Measurements from ENCODE around the gene TEKT3.

TEKT3 gene

DNA sequence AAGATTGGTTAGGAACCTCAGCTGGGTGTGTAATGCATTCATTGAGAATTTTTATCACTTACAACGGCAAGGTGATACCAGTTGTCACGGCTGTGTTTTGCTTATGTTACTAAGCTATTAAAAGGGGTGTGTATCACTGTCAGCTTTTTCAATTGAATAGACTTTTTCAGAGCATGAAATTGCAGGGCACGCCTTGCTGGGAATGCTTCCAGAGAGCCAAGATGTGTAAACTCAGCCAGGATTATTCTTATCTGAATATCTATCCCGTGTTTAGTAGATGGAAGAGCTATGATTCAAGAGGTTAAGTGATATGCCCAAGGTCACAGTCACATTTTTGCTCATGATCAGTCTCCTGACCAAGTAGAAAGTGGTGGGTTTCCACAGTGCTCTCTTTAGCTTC lies 6.6 kb upstream of the TEKT3 start:
- DNase-seq: no peak

DNA sequence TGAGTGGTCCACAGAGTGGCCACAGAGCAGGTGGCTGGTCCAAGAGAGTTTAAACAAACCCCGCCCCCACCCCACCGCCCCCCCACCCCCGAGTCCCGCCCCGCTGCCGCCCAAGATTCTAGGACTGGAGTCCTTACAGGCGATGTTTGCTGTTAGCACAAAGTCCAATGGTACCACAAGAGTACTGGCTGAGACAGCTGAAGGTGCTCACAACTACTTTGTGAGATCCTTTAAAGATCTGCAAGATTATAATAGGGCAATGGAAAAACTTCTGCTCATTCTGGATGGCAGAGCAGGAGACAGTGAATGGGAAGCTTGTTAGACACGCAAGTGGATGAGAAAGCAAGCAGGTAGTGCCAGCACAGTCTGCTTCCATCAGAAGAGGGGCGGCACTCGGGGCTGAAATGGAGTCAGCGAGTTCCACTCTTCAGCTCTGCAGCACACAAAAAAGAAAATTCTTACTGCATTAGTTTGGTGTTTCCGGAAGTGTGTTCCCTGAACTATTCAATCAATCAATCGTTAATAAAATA lies 4.7 kb upstream of the TEKT3 start:
- DNase-seq: no peak

DNA sequence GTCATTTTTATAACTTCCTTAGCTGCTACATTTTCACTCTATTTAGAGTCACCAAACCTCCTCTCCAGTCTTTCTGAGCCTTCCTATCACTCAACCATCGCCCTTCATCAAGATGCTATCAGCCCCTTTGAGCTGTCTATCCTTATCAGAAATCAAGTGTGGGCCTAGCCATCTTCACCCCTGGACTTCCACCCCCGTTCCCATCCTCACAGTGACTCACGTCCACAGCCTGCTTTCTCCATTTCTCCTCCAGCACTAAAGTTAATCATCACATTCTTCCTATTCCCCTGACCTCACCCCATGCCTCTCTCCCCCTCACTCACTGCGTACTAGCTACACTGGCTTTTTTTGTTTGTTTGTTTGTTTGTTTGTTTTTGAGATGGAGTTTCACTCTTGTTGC lies 2.4 kb upstream of the TEKT3 start:
- no peak for DNase-seq

DNA sequence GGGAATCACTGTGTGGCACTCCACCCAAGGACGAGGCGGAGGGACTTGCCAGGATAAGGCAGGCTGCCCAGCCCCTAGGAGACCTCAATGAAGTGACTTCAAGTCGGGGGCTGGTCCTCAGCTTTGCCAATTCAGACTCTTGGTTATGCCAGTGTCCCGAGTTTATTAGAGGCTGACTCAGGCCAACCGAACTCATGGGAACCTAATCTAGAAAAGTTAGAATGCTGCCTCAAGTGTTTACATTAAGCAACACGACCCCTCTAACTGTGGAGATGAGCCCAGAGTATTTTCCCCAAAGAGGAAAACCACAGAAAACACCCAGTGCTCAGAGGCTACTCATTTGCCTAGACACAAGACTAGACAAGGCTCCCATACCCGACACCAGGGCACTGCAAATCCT lies 1.1 kb upstream of the TEKT3 start:
- DNase-seq: no peak

DNA sequence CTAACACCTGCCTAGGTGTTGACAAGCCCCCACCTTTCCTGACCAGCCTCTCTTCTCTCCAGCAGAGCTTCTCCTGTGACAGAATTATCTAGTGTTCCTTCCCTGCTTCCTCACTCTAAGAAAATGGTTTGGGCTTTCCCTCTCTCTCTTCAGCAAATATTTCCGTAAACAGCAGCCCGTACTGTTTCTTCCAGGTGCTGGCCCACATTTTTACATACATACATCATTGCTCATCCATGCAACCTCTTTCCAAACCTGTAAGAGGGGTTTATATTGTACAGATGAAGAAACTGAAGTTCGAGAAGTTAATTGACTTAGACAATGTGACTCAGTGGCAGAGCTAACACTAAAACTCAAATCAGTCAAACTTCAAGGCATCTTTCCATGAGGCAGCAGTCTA lies 569 bp upstream of the TEKT3 start:
- no peak for DNase-seq

DNA sequence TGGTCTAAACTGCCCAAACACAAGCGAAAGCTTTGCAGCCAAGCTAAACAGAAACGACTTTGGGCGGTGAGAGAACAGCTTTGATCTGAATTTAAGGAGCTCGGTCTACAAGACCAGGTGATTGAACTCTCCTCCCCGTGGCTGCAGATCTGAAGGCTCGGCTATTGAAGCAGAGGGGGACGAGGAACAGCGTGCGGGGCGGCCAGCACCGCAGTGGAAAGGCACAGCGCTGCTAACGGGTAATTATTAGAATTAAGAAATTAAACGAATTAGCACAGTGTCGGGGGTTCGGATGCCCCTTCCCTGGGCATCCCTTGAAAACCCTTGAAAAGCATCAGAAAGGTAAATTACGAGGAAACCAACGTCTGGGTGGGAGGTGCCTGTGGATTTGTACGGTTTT lies 431 bp downstream of the TEKT3 start:
- no peak for DNase-seq

DNA sequence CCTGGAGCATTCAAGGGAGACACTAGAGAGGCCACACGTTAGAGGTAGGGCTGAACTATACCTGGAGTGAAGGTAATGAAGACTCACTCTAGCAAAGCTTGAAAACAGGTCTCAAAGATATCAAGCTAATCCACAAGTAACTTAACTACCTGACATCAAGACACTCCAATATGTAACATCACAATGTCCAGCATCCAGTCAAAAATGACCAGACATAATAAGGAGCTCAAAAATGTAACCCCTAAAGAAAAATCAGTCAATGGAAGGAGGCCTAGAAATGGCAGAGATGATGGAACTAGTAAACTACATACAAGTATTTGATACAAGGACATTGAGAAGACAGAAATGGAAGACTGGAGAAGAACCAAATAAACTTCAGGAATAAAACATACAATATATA lies 6.0 kb downstream of the TEKT3 start:
- DNase-seq: no peak

DNA sequence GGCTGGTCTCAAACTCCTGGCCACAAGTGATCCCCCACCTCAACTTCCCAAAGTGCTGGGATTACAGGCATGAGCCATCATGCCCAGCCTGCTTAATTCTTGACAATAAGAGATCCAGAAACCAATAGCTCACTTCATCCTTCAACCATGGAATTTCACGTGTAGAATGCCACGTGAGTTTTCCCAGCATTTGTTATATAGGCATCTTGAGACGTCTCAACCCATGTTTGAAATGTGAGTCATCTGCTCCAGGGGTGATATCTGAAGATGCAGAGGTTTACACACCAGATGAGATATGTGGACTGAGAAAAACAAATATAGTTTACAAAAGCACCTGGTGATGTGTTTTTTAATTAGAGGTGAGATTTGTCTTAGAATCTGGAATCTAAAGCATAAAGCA lies 7.1 kb downstream of the TEKT3 start:
- DNase-seq: no peak

DNA sequence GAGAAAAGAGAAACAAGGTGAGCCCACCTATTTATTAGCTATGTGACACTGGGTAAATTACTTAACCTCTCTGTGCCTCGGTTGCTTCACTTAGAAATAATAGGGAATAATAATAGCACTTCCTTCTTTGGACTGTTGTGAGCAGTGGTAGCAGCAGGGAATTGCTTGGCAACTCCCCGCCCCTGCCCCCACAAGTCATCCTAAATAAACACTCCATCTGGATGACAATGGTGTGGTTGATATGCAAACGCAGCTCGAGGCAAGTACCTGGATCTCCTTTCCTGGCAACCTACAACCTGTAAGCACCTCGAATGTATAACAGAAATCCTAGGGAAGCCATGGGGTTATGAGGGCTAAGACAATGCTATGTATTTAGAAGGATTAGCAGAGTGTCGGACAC lies 9.1 kb downstream of the TEKT3 start:
- DNase-seq: no peak

DNA sequence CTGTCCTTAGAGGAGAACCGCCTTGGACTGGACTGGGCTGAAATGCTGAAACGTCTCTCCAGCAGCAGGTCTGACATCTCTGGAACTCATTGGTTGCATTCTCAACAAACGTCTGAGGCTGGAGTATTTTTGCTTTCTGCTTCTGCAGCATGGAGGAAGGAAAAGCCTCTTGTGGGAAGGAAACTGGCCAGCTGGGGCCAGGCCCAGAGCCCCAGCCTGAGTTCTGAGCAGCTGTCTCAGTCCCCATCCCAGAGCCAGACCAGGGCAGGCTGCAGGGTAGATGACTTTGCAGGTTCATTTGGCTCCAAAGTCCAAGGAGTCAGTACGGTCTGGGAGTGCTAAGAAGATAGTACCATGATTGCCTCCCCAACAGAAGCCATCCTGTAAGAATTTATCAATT lies 18.3 kb downstream of the TEKT3 start:
- DNase-seq: no peak

DNA sequence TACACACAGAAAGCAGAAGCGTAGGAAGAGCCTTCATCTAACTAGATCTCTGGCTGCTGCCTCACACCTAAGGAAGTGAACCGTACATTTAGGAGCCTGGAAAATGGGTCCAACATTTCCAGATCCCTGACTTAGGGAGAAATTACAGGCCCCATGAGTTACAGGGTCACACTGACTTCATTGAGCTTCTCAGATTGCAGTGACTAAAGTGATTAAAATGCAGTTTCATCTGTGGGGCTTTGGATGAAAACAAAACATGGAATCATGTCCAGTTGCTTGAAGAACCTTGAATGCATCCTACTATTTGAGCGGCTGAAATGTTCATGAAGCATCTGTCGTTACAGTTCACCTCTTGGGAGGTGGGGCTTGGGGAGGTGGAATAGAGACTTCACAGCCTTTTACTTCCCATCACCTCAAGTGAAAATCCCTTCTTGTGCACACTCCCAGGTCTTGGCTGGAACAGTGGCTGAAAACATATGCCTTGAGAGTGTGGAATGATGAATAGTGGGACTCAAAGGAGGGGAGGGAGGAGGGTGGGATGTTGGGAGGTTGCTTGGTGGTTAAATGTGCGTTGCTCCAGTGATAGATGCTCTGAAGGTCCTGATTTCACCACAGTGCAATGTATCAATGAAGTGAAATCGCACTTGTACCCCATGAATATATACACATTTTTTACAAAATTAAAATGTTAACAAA lies 19.7 kb downstream of the TEKT3 start:
- DNase-seq: no peak

DNA sequence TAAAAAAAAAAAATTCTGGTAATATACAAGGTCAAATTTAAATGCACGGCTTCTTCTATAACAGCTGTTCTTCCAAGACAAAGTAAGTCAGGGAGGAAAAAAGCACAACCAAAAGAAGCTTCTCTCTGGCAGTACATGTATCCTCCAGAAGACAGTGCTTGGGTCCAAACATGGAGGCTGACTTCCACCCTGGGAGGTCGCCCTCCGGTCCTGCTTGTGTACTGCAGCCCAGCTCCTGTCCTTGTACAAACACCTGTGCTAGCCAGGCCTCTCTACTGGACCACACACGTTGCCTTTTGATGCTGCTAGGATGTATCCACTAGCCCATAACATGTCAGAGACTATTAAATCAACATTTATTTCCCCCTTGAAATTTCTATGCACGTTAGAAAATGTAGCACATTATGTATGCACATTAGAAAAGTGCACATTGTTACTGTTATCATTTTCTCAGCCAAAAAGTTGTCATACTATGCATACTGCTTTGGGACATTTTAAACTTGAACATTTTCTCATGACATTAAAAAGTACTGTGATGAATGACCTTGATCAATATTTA lies 21.9 kb downstream of the TEKT3 start:
- no peak for DNase-seq

DNA sequence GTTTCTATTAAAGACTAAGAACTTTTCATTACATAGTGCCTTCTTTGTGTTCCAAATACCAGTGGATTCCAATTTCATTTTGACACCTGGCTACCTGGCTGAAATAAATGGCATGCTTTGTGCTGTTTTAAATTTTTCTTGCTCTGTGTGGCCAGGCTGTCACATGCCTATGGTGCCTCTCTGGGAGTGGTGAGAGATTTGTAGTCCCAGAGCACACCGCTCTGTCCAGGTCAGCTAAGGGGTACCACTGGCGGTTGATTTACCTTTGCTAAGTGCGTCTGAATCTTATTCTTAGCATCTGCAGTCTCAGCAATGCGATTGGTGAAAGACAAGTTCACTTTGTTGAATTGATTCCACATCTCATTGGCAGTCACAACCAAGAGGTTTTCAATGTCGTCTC lies 29.4 kb downstream of the TEKT3 start:
- no peak for DNase-seq

DNA sequence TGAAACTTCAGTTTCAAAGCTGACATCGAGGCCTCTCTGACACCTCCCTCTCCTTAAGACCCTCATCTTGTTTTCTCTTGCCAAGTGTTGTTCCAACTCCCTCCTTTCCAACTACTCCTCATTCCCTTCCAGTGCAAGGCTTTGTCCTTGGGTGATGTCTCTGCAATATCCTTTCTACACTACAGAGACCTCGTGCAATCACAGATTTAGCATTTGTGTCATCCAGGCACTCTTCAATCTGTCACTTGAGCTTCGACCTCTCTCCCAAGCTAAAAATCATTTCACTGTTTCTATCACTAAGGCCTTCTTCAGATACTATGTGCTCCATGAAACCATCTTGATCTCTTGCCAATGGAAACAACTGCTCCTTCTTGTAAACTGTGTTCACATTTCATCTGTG lies 31.6 kb downstream of the TEKT3 start:
- no peak for DNase-seq

DNA sequence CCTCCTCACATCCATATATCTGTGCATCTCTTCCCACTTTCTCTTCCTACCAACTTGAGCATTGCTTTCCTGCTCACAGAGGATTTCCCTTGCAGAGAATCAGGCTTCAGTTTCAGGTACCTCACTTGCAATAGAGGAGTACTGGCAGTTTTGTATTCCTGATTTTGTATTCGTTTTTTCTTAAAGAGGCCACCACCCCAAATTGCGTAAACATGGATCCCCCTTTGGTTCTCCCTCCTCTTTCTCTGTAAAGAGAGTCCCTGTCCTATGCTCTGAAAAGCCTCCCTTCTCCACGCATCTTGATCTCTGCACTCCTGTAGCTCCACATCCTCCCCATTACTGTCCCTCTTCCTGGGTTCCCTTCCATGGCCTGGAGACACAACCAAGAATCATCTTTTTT lies 32.2 kb downstream of the TEKT3 start:
- no peak for DNase-seq

DNA sequence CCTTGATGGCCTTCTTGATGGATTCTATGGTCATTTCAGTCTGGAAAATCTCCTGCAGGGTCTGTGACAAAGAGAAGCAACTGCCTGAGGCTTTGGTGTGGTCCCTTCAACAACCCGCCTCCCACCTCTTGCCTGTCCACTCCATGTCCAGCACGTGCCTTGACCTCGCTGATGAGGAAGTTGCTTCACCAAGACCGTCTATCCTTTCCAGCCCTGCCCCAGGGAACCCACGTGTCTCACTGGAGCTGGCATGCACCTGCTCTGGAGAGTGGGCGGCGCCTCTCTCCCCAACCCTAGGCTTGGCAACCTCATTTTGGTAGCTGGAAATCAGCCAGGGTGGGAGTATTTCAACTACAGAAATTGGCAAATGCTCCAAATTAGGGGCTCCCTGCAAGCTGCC lies 32.6 kb downstream of the TEKT3 start:
- DNase-seq: no peak

DNA sequence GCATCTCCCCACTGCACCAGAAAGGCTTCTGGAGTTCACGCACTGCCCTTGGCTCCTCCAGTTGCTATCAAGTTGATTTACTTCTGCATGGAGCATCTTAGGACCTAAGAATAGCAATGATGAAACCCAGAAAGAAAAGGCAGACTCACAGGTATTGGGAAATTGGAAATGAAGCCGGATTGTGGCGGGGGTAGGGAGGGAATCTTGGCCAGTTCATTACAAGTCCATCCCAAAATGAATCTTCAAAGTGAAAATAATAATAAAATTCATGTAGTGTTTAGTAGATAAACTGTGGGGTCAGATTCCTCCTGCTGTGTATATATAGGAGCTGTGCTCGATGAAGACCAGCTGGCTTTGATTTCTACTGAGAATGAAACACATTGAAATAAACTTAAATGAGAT lies 33.7 kb downstream of the TEKT3 start:
- no peak for DNase-seq

DNA sequence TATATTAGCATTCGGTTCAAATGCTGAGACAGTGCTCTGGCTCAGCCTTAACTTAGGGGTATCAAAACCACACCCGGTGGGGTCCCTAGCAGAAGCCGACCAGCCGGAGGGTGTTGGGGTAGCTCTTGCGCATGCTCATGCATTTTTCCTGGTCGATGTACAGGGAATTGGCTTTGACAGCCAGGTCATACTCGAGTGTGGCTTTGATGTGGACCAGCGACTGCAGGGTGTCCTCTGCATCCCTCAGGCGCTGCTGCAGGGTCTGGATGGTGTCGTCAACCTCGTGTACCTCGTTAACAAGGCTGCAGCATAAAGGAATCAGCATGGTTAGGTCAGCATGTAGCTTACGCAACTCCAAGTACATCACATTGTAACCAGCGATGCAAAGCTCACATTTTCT lies 37.5 kb downstream of the TEKT3 start:
- DNase-seq: no peak

DNA sequence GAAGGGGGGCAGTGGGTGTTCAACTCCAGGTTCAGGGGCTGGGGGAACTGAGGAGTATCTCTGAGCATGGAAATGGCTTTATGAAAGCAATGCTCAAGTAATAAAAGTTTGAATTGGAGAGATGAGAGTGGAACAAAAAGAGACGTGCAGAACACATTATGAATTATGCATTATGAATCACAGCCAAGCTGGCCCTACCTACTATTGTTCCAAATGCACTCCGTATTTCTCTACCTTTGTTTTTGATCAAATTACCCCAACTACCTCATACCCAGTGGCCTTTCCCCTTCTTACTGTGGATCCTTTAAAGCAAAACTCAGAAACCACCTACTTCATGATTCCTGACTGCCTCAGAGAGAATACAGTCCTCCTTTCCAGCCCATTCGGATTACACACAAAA lies 38.1 kb downstream of the TEKT3 start:
- DNase-seq: no peak

DNA sequence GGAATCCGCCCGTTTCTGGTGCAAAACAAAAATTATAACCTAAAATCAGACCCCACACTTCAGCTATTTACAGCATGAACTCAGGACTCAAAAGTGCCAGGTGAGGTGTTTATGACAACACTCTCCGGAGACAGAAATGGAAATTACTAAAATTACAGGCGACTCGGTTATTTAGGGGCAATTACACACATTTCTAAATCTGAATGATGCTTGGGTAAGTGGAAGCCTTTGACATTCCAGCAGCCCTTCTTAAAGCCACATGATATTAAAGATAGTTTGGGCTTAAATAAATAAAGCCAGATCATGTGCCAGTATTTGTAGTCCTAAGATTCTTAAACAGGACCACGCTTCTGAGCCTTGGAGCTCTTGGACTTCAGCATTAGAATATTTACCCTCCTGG lies 39.6 kb downstream of the TEKT3 start:
- DNase-seq: no peak

DNA sequence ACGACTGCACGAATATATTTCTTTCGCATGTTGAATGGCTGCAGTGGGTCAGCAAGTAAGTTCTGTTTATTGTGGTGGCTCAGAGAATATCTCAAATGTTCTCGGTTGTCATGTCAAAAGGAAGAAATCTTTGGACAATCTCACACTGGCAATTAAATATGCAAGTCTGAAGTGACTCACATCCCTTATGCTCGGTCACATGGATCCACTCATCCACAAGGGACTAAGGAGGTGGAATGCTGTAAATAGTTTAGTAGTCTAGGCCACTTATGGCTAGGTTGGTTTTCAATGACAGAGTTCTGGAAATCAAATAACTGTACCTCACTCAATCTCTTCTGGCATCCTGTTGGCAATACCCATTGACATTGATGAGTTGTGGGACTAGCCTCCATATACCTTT lies 43.2 kb downstream of the TEKT3 start:
- no peak for DNase-seq

DNA sequence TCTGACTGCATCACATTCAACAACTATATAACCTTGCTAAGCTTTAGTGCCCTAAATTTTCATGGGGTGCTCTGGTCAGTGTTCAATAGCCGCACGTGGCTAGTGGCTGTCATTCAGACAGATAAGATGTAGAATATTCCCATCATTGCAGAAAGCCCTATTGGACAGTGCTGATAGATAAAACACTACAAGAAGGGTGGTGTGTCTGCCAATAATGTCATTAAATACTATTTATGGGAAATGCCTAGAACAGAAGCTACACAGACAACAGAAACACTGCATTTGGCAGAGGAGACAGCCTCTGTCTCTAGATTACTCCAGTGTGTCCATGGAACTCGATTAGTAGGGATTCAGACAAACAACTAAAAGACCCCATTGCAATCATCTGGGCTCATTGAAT lies 47.8 kb downstream of the TEKT3 start:
- no peak for DNase-seq

DNA sequence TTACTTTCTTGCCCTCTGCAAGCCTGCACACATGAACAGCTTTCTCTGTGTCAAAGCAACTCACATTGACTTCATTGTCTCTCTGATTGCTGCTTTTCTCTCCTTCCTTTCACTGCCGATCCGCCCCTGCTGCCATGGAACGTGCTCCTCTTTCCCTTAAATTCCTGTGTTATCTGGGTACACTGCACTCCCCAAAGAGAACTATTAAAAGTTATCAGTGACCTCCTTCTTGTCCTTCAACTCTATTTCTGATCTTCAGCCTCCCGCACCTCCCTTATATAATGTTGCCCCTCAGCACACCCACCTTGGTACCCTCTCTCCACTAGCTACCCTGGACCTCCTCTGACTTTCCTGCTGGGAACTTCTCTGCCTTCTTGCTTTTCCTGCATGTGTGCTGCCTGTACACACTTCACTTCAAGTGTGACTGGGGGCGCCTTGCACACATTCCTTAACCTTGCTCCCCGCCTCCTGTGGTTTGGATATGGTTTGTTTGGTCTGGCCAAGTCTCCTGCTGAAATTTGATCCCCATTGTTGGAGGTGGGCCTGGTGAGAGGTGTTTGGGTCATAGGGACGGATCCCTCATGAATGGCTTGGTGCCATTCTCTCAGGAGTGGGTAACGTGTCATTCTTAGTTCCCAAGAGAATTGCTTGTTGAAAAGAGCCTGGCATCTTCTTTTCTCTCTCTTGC lies 49.6 kb downstream of the TEKT3 start:
- DNase-seq: no peak

DNA sequence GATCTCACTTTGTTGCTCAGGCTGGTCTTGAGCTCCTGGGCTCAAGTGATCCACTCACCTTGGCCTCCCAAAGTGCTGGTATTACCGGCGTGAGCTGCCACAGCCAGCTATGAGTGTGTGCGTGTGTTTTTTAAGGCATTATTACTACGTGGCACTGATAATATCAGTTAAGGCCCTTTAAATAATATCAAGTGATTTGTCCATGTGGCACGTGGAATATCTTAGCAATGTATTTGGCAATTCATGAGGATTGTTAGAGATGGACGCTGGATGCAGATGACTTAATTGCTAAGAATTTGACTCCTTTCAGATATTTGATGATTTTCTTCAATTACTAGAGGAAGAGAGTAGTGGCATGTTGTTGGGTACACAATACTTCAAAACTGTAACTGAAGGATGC lies 50.8 kb downstream of the TEKT3 start:
- DNase-seq: no peak

Data from amniotic stem cell (primary cell).